ENCODE data around the gene SERBP1.

SERBP1 gene

GRCh38 chr1:67472056-67472455, 41.9 kb upstream of the SERBP1 start:
- TF ChIP-seq FOXP2 (optimal IDR thresholded peaks at IDR 0.05; ENCODE audit: borderline replicate concordance, extremely low read depth, extremely low read length, insufficient read depth) (no peak), TAF1 (IDR thresholded peaks at IDR 0.05; ENCODE audit: borderline replicate concordance, insufficient read depth, low read length) (no peak), SIN3A (IDR thresholded peaks at IDR 0.05; ENCODE audit: borderline replicate concordance, insufficient read depth, low read length) (no peak), POLR2AphosphoS5 (IDR thresholded peaks at IDR 0.05; ENCODE audit: low read depth, low read length) (no peak)
- TF ChIP-seq, protein P1, sequence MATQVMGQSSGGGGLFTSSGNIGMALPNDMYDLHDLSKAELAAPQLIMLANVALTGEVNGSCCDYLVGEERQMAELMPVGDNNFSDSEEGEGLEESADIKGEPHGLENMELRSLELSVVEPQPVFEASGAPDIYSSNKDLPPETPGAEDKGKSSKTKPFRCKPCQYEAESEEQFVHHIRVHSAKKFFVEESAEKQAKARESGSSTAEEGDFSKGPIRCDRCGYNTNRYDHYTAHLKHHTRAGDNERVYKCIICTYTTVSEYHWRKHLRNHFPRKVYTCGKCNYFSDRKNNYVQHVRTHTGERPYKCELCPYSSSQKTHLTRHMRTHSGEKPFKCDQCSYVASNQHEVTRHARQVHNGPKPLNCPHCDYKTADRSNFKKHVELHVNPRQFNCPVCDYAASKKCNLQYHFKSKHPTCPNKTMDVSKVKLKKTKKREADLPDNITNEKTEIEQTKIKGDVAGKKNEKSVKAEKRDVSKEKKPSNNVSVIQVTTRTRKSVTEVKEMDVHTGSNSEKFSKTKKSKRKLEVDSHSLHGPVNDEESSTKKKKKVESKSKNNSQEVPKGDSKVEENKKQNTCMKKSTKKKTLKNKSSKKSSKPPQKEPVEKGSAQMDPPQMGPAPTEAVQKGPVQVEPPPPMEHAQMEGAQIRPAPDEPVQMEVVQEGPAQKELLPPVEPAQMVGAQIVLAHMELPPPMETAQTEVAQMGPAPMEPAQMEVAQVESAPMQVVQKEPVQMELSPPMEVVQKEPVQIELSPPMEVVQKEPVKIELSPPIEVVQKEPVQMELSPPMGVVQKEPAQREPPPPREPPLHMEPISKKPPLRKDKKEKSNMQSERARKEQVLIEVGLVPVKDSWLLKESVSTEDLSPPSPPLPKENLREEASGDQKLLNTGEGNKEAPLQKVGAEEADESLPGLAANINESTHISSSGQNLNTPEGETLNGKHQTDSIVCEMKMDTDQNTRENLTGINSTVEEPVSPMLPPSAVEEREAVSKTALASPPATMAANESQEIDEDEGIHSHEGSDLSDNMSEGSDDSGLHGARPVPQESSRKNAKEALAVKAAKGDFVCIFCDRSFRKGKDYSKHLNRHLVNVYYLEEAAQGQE (IDR thresholded peaks at IDR 0.05; ENCODE audit: insufficient read depth in 1 of 2, low read depth in 2 of 2, low read length in 2 of 2), result no peak

GRCh38 chr1:67469431-67469830, 39.2 kb upstream of the SERBP1 start:
- no peak for TF ChIP-seq SIN3A (IDR thresholded peaks at IDR 0.05; ENCODE audit: borderline replicate concordance, insufficient read depth, low read length)
- TF ChIP-seq, protein P1 (IDR thresholded peaks at IDR 0.05; ENCODE audit: insufficient read depth in 1 of 2, low read depth in 2 of 2, low read length in 2 of 2), result no peak
- no peak for TF ChIP-seq POLR2AphosphoS5 (IDR thresholded peaks at IDR 0.05; ENCODE audit: low read depth, low read length)
- TF ChIP-seq FOXP2 (optimal IDR thresholded peaks at IDR 0.05; ENCODE audit: borderline replicate concordance, extremely low read depth, extremely low read length, insufficient read depth), result no peak
- no peak for TF ChIP-seq TAF1 (IDR thresholded peaks at IDR 0.05; ENCODE audit: borderline replicate concordance, insufficient read depth, low read length)

DNA sequence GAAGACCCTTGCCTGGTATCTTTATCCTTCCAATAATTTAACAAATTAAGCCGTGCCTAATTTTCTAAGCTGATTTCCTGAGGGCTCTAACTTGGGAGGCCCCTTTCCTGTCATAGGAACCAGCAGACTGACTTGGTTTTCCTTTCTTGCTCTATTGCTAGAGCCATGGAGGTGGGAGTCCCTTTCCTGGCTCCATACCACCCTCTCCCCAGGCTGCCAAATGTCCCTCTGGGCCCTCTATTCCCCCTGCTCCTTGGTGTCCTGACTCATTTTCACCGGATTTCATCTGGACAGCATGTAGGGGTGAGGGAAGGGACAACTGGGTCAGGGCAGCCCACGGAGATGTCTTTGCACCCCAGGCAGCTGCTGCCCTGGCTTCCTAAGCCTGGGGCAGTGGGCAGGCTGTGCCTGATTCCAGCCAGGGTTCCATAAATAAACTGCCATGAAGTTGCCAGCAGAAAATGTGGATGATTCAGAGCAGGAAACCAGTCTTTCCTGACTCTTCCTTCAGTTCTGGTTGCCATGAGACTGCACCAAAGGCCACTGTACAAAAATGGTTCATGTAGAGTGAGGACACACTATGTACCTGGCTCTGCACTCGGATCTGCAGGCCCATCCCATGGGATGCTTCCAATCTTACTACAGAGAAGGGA, 38.0 kb upstream of the SERBP1 start:
- no peak for TF ChIP-seq TAF1 (IDR thresholded peaks at IDR 0.05; ENCODE audit: borderline replicate concordance, insufficient read depth, low read length)
- no peak for TF ChIP-seq FOXP2 (optimal IDR thresholded peaks at IDR 0.05; ENCODE audit: borderline replicate concordance, extremely low read depth, extremely low read length, insufficient read depth)
- TF ChIP-seq, protein P1 (IDR thresholded peaks at IDR 0.05; ENCODE audit: insufficient read depth in 1 of 2, low read depth in 2 of 2, low read length in 2 of 2), result no peak
- no peak for TF ChIP-seq POLR2AphosphoS5 (IDR thresholded peaks at IDR 0.05; ENCODE audit: low read depth, low read length)
- no peak for TF ChIP-seq SIN3A (IDR thresholded peaks at IDR 0.05; ENCODE audit: borderline replicate concordance, insufficient read depth, low read length)

DNA sequence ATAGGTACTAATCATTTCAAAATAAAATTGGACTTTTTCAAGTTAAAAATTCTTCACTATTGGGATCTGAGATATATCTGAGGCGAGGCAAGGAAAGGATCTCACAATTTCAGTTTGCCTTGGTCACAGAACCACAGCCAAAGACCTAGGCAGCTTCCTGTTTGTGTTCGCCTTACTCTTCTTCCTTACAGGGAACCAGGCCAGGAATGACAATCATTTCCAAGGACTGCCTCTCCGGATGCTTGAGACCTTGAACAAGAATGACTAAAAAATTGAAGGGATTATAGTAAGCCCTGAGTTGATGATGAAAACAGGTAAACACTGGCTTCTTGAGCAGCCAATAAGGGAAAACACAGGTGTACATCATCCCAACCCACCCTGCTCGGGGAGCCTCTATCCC, 35.2 kb upstream of the SERBP1 start:
- TF ChIP-seq POLR2AphosphoS5 (IDR thresholded peaks at IDR 0.05; ENCODE audit: low read depth, low read length) (no peak), SIN3A (IDR thresholded peaks at IDR 0.05; ENCODE audit: borderline replicate concordance, insufficient read depth, low read length) (no peak), FOXP2 (optimal IDR thresholded peaks at IDR 0.05; ENCODE audit: borderline replicate concordance, extremely low read depth, extremely low read length, insufficient read depth) (no peak)
- TF ChIP-seq, protein P1 (IDR thresholded peaks at IDR 0.05; ENCODE audit: insufficient read depth in 1 of 2, low read depth in 2 of 2, low read length in 2 of 2), result no peak
